ENCODE results near the gene MRPL55.
"Not testable (repeated sequence)": the region's sequence is repeated elsewhere in the genome, so short reads cannot be mapped to it uniquely, and the experiment has no call there.

MRPL55 gene

DNA sequence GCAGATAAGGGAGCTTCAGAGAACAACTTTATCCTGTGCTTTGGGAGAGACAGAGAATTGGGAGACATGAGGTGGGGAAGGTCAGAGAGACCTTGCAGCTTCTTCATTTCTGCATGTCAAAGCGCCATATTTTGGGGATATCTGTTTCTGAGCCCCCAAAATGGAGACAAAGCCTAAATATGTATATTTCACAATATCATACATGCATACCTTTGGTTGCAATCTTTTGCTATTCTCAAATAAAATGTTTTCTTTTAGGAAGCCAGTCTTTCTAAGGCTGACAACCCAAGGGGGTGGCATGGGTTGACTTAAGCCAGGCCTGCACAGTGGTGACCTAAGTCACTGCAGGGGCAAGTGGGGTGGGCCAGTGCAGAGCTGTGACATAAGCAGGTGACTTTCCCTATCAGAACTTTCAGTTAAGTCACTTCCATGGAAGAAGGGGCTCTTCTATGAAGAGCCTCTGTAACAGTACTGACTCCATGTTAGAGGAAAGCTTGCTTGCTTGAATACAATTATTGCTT lies 13.9 kb upstream of the MRPL55 start:
- no peak for DNase-seq (ENCODE audit: low read depth, low spot score)

DNA sequence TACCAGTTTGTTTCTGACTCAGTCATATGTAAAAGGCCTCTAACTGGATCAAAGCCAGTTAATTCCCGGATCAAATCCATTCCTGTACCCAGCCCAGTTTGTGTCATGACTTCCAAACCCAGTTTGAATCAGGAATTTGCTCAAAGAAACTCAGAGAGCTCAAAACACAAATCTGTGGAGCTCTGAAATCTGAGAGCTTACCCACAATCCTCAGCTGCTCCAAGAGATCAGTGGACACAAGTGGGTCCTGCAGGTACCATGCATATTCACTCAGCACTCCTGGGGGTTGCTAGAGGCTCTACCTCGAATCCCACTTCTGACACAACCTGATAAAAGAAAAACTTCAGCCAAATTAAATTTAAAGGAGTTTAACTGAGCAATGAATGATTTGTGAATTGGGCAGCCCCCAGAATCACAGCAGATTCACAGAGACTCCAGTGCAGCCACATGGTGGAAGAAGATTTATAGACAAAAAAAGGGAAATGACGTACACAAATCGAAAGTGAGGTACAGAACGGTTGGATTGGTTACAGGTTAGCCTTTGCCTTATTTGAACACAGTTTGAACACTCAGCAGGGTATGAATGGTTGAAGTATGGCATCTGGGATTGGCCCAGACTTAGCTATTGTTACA lies 11.9 kb upstream of the MRPL55 start:
- no peak for DNase-seq (ENCODE audit: low read depth, low spot score)

- no peak for DNase-seq (ENCODE audit: low read depth, low spot score)
Measured at GRCh38 chr1:228120351-228120750, 11.3 kb upstream of the MRPL55 start.

DNA sequence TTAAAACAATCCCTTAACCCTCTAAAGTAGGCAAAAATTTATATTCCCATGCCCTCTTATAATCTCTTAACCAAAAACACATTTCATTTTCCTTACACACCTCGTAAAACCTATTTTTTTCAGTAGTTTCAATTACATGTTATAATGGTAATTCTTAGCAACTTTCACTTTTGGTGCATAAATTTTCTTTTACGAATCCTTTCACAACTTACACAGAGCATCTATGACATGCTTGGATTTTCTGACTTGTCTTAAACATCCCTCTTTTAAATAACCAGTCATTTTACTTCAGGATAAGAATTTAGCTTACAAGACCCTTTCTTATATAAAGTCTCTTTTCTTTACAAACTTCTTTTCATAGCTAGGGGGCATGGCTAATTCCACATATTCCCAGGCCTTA lies 8.9 kb upstream of the MRPL55 start:
- no peak for DNase-seq (ENCODE audit: low read depth, low spot score)

- no peak for DNase-seq (ENCODE audit: low read depth, low spot score)
Measured at GRCh38 chr1:228117335-228117734, 8.2 kb upstream of the MRPL55 start.

- DNase-seq (ENCODE audit: low read depth, low spot score) = no peak
Measured at GRCh38 chr1:228114827-228115226, 5.7 kb upstream of the MRPL55 start.

DNA sequence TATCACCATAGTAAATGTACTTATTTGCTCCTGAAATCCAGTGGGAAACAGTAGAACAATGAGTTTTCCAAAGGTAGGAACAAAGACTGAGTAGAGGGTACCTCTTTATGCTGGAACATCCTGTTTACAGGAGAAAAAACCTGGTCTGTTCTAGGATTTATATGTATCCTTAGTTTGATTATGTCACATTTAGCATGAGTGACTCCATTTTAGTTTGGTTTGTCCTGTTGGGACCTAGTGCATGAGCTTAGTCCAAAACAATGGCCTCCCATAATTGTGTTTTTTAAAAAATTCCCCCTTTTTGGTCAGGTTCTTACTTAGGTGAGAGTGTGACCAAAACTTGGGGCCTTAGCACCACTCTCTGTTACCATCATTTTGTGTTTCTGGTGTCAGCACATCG lies 3.5 kb upstream of the MRPL55 start:
- DNase-seq (ENCODE audit: low read depth, low spot score) = no peak

DNA sequence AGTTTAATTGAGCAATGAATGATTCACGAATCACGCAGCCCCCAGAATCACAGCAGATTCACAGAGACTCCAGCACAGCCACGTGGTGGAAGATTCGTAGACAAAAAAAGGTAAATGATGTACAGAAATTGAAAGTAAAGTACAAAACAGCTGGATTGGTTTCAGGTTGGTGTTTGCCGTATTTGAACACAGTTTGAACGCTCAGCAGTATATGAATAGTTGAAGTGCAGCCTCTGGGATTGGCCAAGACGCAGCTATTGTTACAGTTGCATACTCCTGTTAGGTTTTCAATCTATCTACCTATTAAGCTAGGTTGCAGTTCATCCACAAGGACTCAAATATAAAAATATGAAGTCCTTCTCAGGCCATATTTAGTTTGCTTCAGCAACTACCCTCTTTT lies 3.1 kb upstream of the MRPL55 start:
- no peak for DNase-seq (ENCODE audit: low read depth, low spot score)

- not testable (repeated sequence) for DNase-seq (ENCODE audit: low read depth, low spot score)
Measured at GRCh38 chr1:228111315-228111714, 2.2 kb upstream of the MRPL55 start.

- no peak for DNase-seq (ENCODE audit: low read depth, low spot score)
Measured at GRCh38 chr1:228110556-228110955, 1.5 kb upstream of the MRPL55 start.

- no peak for DNase-seq (ENCODE audit: low read depth, low spot score)
Measured at GRCh38 chr1:228109962-228110488, 926 bp upstream of the MRPL55 start.

- no peak for DNase-seq (ENCODE audit: low read depth, low spot score)
Measured at GRCh38 chr1:228108742-228109072, 392 bp downstream of the MRPL55 start.

- DNase-seq (ENCODE audit: low read depth, low spot score) = no peak
Measured at GRCh38 chr1:228108055-228108690, 926 bp downstream of the MRPL55 start.

DNA sequence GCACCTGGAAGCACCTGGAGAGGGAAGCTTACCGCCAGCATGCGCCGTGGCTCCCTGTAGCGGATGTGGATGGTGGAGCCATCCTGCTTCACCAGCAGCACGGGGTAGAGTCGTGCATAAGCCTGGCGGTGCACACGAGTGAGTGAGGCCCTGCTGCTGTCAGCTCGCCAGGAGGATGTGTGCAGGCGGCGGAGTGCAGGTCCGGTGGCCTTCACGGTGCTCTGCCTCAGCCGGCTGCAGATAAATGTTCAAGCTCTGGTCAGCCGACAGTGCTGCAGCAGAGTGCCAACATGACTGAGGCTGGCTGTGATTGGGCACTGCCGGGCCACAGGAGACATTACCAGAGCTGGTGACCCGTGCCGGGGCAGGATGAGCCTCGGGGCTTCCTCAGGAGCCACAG lies 1.5 kb downstream of the MRPL55 start:
- DNase-seq (ENCODE audit: low read depth, low spot score) = no peak

GRCh38 chr1:228106800-228107054 lies 2.4 kb downstream of the MRPL55 start:
- no peak for DNase-seq (ENCODE audit: low read depth, low spot score)

DNA sequence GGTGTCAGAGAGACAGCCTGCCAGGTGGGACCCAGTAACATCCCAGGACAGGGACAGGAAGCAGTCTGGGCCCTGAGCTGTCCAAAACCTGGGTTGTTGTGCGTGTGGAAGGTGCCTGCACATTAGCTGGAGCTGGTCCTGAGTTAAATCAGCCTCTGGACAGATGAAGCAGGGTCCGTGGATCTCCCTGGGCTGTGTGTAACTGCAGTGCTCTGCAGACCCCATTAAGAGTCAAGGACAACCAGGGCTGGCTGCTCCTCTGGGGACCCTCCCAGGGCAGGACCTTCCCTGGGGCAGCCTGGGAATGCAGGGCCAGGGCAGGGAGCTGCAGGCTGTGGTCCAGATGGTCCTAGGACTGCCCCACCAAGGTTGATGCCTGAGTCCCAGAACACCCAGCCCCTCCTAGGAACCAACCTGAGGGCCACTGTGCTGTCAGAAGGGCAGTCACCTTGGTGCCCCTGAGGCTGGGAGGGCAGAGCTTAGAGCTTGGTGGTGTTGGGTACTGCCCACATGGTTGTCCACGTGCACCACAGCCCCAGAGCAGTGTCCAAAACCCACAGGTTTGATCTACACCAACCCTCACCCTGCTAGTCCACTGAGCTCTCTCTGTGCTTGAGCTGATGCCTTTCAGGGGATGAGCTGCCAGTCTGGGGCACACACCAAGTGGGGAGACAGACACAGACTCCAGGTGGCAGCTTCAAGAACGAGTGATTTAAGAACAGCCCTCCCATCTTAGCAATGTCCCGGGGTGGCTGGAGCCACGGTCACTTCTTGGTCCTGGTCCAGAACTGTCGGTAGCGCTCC lies 2.9 kb downstream of the MRPL55 start:
- no peak for DNase-seq (ENCODE audit: low read depth, low spot score)

DNA sequence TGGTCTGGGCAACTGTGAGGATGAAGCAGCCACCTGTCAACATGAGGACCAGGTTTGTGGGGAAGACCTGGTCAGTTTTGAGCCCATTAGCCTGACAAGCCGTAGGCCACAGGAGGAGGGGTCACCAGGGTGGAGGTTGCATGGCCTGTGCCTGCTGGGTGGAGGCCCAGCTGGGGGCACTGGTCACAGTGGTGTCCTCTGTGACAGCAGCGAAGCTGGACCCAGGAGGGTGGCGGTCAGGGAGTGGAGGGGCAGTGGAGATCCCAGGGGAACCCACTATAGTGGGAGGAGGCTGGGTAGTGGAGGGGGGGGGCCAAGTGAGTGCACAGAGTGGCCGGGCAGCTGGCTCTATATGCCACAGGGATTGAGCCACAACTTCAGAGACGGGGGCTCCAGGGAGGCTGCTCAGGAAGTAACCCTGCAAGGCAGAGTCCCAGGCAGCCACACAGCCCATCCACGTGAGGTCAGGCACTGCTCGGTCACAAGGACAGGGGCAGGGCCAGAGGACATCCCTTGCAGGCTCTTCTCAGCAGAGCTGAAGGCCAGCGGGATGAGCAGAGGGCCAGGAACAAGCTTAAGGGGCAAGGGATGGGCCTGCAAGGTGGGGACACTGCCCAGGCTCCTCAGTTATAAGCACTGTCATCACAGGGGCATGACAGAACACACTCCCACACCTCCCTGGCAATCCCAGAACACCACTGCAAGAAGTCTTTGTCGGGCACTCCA lies 3.7 kb downstream of the MRPL55 start:
- DNase-seq (ENCODE audit: low read depth, low spot score) = no peak

GRCh38 chr1:228104526-228105269 lies 4.4 kb downstream of the MRPL55 start:
- no peak for DNase-seq (ENCODE audit: low read depth, low spot score)

- DNase-seq (ENCODE audit: low read depth, low spot score) = peak; percentile 91
Measured at GRCh38 chr1:228102791-228103620, 6.1 kb downstream of the MRPL55 start, which contains the start of gene C1orf35. Gene C1orf35, minus strand, starts transcription at chr1:228103325. Its CDS starts 98 bp downstream, at chr1:228103227.

DNA sequence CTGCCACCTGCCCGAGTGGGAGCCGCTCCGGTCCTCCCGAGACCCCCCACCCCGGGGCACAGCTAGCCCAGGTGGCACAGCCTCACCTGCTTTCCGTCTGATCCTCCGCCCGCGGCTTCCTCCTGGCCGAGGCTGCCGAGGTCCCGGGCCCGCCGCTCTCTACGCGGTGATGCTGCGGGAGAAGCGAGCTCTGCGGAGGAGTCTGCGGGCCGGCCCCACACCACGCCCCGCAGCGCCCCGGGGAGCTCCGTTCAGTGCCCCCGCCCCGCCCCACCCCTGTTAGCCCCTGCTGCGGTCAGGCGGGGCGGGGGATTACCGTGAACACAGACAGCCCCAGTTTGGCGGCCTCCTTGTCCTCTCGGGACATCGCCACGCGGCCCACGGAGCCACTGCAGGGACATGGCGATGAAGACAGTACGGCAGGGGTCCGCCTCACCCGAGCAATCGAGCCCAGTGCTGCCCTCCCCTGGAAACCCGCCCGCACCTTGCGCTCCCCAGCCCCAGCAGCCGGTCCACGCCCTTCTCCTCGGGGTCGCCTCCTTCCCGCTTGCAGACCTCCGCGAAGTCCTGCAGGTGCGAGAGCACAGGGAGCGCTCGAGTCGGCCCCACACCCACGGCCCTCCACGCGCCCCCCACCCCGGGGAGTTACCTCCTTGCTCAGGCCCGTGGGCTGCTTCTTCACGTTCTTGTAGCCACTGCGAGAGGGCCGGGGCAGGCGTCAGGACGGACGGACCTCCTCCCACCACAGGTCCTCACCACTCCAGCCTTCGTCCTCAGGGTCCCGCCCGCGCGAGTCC lies 6.9 kb downstream of the MRPL55 start:
- DNase-seq (ENCODE audit: low read depth, low spot score) = no peak
